ENCODE results near the gene ZHX3.

ZHX3 gene, protein sequence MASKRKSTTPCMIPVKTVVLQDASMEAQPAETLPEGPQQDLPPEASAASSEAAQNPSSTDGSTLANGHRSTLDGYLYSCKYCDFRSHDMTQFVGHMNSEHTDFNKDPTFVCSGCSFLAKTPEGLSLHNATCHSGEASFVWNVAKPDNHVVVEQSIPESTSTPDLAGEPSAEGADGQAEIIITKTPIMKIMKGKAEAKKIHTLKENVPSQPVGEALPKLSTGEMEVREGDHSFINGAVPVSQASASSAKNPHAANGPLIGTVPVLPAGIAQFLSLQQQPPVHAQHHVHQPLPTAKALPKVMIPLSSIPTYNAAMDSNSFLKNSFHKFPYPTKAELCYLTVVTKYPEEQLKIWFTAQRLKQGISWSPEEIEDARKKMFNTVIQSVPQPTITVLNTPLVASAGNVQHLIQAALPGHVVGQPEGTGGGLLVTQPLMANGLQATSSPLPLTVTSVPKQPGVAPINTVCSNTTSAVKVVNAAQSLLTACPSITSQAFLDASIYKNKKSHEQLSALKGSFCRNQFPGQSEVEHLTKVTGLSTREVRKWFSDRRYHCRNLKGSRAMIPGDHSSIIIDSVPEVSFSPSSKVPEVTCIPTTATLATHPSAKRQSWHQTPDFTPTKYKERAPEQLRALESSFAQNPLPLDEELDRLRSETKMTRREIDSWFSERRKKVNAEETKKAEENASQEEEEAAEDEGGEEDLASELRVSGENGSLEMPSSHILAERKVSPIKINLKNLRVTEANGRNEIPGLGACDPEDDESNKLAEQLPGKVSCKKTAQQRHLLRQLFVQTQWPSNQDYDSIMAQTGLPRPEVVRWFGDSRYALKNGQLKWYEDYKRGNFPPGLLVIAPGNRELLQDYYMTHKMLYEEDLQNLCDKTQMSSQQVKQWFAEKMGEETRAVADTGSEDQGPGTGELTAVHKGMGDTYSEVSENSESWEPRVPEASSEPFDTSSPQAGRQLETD
- long read RNA-seq, donor 1, partial matches to known transcripts, result 0 of 1 reads
- long read RNA-seq, donor 1, other reads (novel, unspliced or antisense), result 0 of 1 reads
- long read RNA-seq, donor 2, partial matches to known transcripts, result 0 of 2 reads
- long read RNA-seq, donor 2, other reads (novel, unspliced or antisense), result 0 of 2 reads
- long read RNA-seq, donor 3, transcript ZHX3-208 (3 exons, 688 nt), result major isoform, 5 of 5 reads
- long read RNA-seq, donor 3, partial matches to known transcripts, result 0 of 5 reads
- long read RNA-seq, donor 3, other reads (novel, unspliced or antisense), result 0 of 5 reads
- long read RNA-seq, donor 4, partial matches to known transcripts, result 0 of 4 reads
- long read RNA-seq, donor 4, other reads (novel, unspliced or antisense), result 0 of 4 reads
- long read RNA-seq, donor 5, partial matches to known transcripts, result 0 of 3 reads
- long read RNA-seq, donor 5, other reads (novel, unspliced or antisense), result 0 of 3 reads
- long read RNA-seq, donor 6, full-length matches to known transcripts, result 5 of 12 reads
- long read RNA-seq, donor 6, partial matches to known transcripts, result 7 of 12 reads
- long read RNA-seq, donor 6, other reads (novel, unspliced or antisense), result 0 of 12 reads
- long read RNA-seq, donor 7, partial matches to known transcripts, result 7 of 11 reads
- long read RNA-seq, donor 7, other reads (novel, unspliced or antisense), result 0 of 11 reads
- long read RNA-seq, donor 8, full-length matches to known transcripts, result 3 of 3 reads
- long read RNA-seq, donor 8, partial matches to known transcripts, result 0 of 3 reads
- long read RNA-seq, donor 8, other reads (novel, unspliced or antisense), result 0 of 3 reads

GRCh38 chr20:41317546-41318270, at the start of gene ZHX3:
TSS of gene ZHX3 (minus strand) at chr20:41317731. CDS start at chr20:41204916, 112,815 bp downstream.
- peak; percentile 84 for DNase-seq

DNA sequence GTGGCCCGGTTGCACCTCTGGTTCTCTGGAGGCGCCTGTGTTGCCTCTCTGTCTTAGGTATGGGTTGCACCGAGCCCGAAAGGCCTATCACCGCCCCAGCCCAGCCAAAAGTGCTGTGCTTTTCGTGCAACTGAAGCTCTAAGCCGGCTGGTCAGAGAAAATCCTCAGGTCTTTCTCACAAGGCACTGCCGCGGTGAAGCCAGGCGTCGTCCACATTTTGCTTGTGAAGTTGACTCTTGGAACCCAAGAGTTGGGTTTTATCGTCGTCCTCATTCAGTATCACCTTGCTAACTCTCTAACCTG, 49.8 kb upstream of the ZHX3 start:
- DNase-seq, result no peak

GRCh38 chr20:41366546-41367392, 49.2 kb upstream of the ZHX3 start, which contains the start of gene EMILIN3:
TSS of gene EMILIN3 (minus strand) at chr20:41366818. CDS start at chr20:41366634, 184 bp downstream.
- peak; percentile 68 for DNase-seq

DNA sequence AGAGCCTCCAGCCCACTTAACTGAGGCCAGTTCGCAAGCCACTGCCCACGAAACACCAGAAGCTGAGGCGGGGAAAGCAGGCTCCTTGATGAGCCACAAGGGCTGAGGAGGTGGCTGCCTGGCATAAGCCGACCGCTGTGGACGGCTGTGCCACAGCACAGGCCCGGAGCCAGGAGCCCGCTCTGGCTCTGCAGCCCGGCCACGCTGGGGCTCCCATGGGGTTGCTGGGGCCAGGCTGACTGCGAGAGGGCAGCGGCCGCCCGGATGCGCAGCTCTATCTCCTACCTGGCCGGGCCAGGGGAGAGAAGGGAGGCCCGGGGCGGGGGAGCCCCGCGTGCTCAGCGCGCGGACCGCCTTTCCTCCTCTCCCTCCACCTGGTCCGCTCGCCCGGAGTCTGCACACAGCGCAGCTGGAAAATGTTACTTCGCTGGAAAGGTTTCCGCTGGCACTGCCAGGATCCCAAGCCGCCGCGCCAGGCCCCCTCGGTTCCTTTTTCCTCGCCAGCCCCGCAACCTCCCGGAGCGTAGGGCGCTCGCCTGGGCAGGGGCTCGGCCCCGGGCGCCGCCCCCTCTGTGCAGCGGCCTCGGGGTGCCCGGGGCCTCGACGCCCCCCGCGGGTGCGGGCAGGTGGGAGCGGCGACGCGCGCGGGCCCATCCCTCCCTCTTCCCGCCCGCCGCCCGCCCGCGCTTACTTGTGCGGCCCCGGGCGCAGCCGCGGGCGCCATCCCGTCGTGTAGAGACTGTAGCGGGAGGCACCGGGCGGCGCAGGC, 48.4 kb upstream of the ZHX3 start:
- DNase-seq, result peak; percentile 76

- DNase-seq, result no peak
These were observed 47.6 kb upstream of the ZHX3 start for GRCh38 chr20:41364967-41365765.

DNA sequence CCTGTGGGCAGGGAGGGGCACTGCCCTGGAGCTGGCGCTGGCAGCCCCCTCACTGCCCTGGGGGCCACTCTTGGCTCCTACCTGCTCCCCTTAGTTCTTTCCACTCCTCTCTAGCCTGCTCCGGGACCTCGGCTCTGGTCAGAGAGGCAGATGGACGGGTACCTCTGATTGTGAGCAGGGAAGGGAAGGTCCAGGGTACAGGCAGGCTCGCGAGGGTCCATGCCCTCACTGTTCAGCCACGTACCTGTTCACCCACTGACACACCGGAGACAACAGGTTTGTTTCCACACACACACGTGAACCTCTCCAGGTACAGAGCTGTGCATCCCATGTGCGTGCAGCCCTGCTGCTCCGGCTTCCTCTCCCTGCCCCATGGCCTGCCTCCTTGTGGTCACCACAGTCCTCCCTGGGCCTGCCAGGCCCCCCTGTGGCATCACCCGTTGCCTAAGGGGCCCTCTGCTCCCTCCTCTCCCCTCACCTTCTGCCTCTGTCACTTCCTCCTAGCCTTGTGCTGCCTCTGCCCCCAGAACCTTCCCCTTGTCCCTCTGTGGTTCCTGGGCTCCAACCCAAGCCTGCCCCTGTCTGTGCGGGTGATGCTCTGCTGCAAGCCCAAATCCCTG, 46.8 kb upstream of the ZHX3 start:
- DNase-seq, result no peak

DNA sequence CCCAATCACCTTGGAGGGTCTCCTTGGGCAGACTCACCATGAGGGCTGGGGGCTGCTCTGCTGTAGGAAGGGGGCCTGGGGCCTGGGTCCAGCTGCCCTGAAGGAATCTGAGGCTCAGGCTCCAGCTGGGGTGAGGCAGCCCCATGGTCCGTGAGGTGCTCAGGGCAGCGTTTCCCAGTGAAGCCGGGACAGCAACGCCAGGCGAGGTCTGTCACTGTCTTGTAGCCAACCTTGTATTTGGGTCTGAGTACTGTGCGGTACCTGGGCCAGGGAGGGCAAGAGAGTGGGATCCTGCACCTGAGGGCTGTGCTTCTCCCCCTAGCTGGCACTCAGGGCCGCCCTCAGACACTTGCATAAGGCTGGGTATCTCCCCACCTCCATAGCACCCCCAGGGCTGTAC, 46.1 kb upstream of the ZHX3 start:
- no peak for DNase-seq

GRCh38 chr20:41362748-41363140, 45.2 kb upstream of the ZHX3 start:
- no peak for DNase-seq

GRCh38 chr20:41361757-41362747, 44.5 kb upstream of the ZHX3 start:
- DNase-seq, result no peak

DNA sequence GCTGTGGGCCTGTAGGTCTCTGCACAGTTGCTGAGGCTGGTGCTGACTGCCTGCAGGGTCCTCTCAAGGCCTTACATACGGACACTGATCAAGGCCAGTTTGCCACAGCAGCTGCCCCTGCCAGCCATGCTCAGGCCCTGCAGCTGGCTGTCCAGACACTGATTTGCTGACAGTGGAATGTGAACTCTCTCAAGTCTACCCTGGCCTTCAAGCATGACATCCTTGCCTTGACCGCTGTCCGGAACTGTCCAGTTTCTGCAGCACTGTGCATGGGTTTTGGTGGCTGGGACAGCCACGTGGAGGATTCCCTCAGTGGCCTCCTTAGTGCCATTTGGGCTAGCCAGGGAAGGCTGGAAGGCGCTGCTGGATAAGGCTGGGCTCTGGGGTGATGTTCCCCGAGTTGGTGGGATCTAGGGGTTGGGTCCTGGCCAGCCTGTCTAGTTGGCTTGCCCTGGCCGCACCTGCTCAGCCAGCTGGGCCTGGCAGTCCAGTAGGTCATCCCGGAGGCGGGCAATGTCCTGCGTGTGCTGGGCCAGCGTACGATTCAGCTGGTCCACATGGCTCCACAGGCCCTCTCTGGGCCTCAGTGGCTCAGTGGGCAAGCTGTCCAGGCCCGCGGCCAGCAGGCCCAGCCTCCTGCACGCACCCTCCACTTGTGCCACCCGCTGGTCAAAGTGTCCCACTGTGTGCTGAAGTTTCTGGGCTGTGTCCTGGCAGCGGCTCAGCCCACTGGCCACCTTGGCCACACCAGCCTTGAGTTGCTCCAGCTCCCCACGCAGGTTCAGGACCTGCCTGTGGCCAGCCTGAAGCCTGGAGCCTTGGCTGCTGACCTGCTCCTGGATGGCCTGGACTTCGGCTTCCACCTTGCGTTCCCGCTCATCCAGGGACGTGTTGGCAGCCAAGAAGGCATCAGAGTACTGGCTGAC, 43.6 kb upstream of the ZHX3 start:
- no peak for DNase-seq

GRCh38 chr20:41359541-41360011, 42.0 kb upstream of the ZHX3 start:
- no peak for DNase-seq

DNA sequence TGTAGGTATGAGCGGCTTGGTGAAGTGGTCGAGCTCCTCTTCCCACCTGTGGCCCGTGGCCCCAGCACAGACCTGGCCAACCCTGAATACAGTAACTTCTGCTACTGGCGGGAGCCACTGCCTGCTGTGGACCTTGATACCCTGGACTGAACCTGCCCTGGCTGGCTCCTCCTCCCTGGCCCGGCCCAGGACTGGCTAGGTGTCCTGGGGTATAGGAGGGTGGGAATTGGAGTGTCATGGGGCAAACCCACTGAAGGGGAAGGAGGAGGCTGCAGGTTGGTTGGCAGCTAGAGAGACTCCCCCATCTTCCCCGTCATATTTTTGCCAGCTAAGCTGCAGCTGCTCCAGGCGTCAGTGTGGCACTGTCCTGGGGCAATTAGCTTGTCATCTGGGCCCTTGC, 41.2 kb upstream of the ZHX3 start:
- DNase-seq, result no peak

DNA sequence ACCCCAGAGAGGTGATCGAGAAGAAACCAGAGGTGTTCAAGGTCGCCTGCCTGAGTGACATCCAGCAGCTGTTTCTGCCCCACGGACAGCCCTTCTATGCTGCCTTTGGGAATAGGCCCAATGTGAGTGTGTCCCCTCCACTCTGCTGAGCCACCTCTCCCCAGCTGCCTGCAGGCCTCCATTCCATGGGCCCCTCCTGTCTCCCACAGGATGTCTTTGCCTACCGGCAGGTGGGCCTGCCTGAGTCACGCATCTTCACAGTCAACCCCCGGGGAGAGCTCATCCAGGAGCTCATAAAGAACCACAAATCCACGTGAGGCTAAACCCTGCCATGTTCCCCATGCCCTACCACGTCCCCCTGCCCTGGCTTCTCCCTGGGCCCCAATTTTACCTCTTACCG, 40.7 kb upstream of the ZHX3 start:
- DNase-seq, result no peak

GRCh38 chr20:41357424-41358163, 40.1 kb upstream of the ZHX3 start:
- DNase-seq, result no peak
